Thymus (tissue), 11 donors: ENCODE measurements around the gene CELF5. TPM values are rescaled to one million over a fixed set of nuclear protein-coding genes. Genes with fewer than 3 reads are reported as not detected.

Experiments
- DNase-seq, 9 donors: peaks; one replicate each; pipeline ENCODE4 v3.0.0-alpha.2; 2013; ENCODE audit warnings: low spot score in 9 of 9, low read depth in 6 of 9, missing footprints in 1 of 9
- H3K27ac ChIP-seq, 2 donors: one replicate each; pipeline ENCODE4 v1.5.1; 2013; ENCODE audit warnings: control low read depth in 1 of 2, low read depth in 1 of 2, low read length in 1 of 2, mild to moderate bottlenecking in 1 of 2, moderate library complexity in 1 of 2
- H3K27me3 ChIP-seq, 2 donors: one replicate each; pipeline ENCODE4 v1.5.1; 2013; ENCODE audit warnings: low read length in 1 of 2; ENCODE audit not compliant: control insufficient read depth in 2 of 2, insufficient read depth in 1 of 2
- H3K36me3 ChIP-seq, 2 donors: one replicate each; pipeline ENCODE4 v1.5.1; 2013; ENCODE audit warnings: low read length in 1 of 2, mild to moderate bottlenecking in 1 of 2, moderate library complexity in 1 of 2; ENCODE audit not compliant: control insufficient read depth in 2 of 2, insufficient read depth in 2 of 2
- H3K4me1 ChIP-seq, 2 donors: one replicate each; pipeline ENCODE4 v1.5.1; 2013; ENCODE audit warnings: low read length in 2 of 2; ENCODE audit not compliant: control insufficient read depth in 2 of 2, insufficient read depth in 2 of 2
- H3K4me3 ChIP-seq, 2 donors: one replicate each; pipeline ENCODE4 v1.5.1; 2013; ENCODE audit warnings: low read length in 2 of 2, control low read depth in 1 of 2, mild to moderate bottlenecking in 1 of 2
- H3K9me3 ChIP-seq, 2 donors: one replicate each; pipeline ENCODE4 v1.5.1; 2013; ENCODE audit warnings: low read length in 1 of 2, mild to moderate bottlenecking in 1 of 2; ENCODE audit not compliant: control insufficient read depth in 2 of 2, insufficient read depth in 1 of 2
- WGBS: extraction: QIAGEN DNeasy Blood & Tissue Kit; methylation state at CpG from one replicate; pipeline ENCODE4 v1.1.7; 2013; 5-methylcytosine and 5-hydroxymethylcytosine counted together
- polyA plus RNA-seq: library from polyadenylated mRNA; stranded (reverse); fragments of 200-250 nt; gene quantifications from one replicate; pipeline ENCODE4 v1.2.3, GENCODE V29; 2013
- total RNA-seq: library from RNA; stranded (reverse); fragments of 120-200 nt; gene quantifications from one replicate; pipeline ENCODE4 v1.2.4, GENCODE V29; 2013
- donor health status: healthy.

CELF5 gene
- total and polyA plus RNA-seq, 2 donors = 0.28 to 1.4 TPM

- Histone ChIP-seq H3K27ac (no peak overlapping the region), H3K27me3 (peaks cover 0 to 22% of the 10 kb centered on the region in 2 donors), H3K4me1 (no peaks in the 10 kb centered on the region), H3K9me3 (no peaks in the 10 kb centered on the region), H3K36me3 (no peaks in the 10 kb centered on the region), H3K4me3 (no peak overlapping the region)
- DNase-seq = no peak
- WGBS = 86% methylated on average over 7 of the region's 7 CpGs
These were observed 91.2 kb downstream of the CELF5 start for GRCh38 chr19:3315676-3315973.

GRCh38 chr19:3316132-3316648 is 91.7 kb downstream of the CELF5 start:
- Histone ChIP-seq H3K4me1 (no peaks in the 10 kb centered on the region), H3K9me3 (no peaks in the 10 kb centered on the region), H3K36me3 (no peaks in the 10 kb centered on the region), H3K27me3 (peaks cover 0 to 21% of the 10 kb centered on the region in 2 donors), H3K27ac (no peak overlapping the region), H3K4me3 (no peak overlapping the region)
- DNase-seq = no peak
- 88% methylated on average over 11 of the region's 11 CpGs for WGBS

GRCh38 chr19:3316659-3317207 is 92.3 kb downstream of the CELF5 start:
- H3K27me3 ChIP-seq = peaks cover 0 to 18% of the 10 kb centered on the region in 2 donors
- H3K9me3 ChIP-seq = no peaks in the 10 kb centered on the region
- no peak overlapping the region for H3K4me3 ChIP-seq
- WGBS = 87% methylated on average over 5 of the region's 5 CpGs
- no peak overlapping the region for H3K27ac ChIP-seq
- no peaks in the 10 kb centered on the region for H3K4me1 ChIP-seq
- no peaks in the 10 kb centered on the region for H3K36me3 ChIP-seq
- no peak for DNase-seq

GRCh38 chr19:3319643-3320353 is 95.3 kb downstream of the CELF5 start:
- no peak for DNase-seq
- no peaks in the 10 kb centered on the region for H3K36me3 ChIP-seq
- 75% methylated on average over 18 of the region's 18 CpGs for WGBS
- no peaks in the 10 kb centered on the region for H3K4me1 ChIP-seq
- no peak overlapping the region for H3K4me3 ChIP-seq
- H3K27me3 ChIP-seq = peaks cover 0 to 6% of the 10 kb centered on the region in 2 donors
- H3K9me3 ChIP-seq = no peaks in the 10 kb centered on the region
- no peak overlapping the region for H3K27ac ChIP-seq

- Histone ChIP-seq H3K27me3 (peaks cover 0 to 4% of the 10 kb centered on the region in 2 donors), H3K27ac (no peak overlapping the region), H3K9me3 (no peaks in the 10 kb centered on the region), H3K36me3 (no peaks in the 10 kb centered on the region), H3K4me3 (no peak overlapping the region), H3K4me1 (no peaks in the 10 kb centered on the region)
- 68% methylated on average over 29 of the region's 29 CpGs for WGBS
- DNase-seq = no peak
These were observed 95.9 kb downstream of the CELF5 start for GRCh38 chr19:3320354-3320670.

GRCh38 chr19:3320853-3321252 is 96.4 kb downstream of the CELF5 start:
- no peaks in the 10 kb centered on the region for H3K4me1 ChIP-seq
- no peak overlapping the region for H3K27ac ChIP-seq
- WGBS = 77% methylated on average over 8 of the region's 8 CpGs
- peaks cover 0 to 4% of the 10 kb centered on the region in 2 donors for H3K27me3 ChIP-seq
- H3K36me3 ChIP-seq = no peaks in the 10 kb centered on the region
- no peak overlapping the region for H3K4me3 ChIP-seq
- no peak for DNase-seq
- no peaks in the 10 kb centered on the region for H3K9me3 ChIP-seq

GRCh38 chr19:3321696-3322095 is 97.2 kb downstream of the CELF5 start:
- no peak for DNase-seq
- Histone ChIP-seq H3K27ac (no peak overlapping the region), H3K36me3 (no peaks in the 10 kb centered on the region), H3K27me3 (peaks cover 0 to 4% of the 10 kb centered on the region in 2 donors), H3K4me3 (no peak overlapping the region), H3K4me1 (no peaks in the 10 kb centered on the region), H3K9me3 (no peaks in the 10 kb centered on the region)
- WGBS = 70% methylated on average over 6 of the region's 6 CpGs

GRCh38 chr19:3322199-3322978 is 97.9 kb downstream of the CELF5 start:
- Histone ChIP-seq H3K36me3 (no peaks in the 10 kb centered on the region), H3K4me3 (no peak overlapping the region), H3K27ac (no peak overlapping the region), H3K27me3 (peaks cover 0 to 4% of the 10 kb centered on the region in 2 donors), H3K4me1 (no peaks in the 10 kb centered on the region), H3K9me3 (no peaks in the 10 kb centered on the region)
- DNase-seq = no peak
- 84% methylated on average over 6 of the region's 6 CpGs for WGBS

- WGBS = 48% methylated on average over 2 of the region's 2 CpGs
These were observed 98.6 kb downstream of the CELF5 start for GRCh38 chr19:3323026-3323425.

More at GRCh38 chr19:3323026-3323425, 98.6 kb downstream of the CELF5 start:
- Histone ChIP-seq H3K27ac (no peak overlapping the region), H3K9me3 (no peaks in the 10 kb centered on the region), H3K27me3 (peaks cover 0 to 4% of the 10 kb centered on the region in 2 donors), H3K4me1 (no peaks in the 10 kb centered on the region), H3K4me3 (no peak overlapping the region), H3K36me3 (no peaks in the 10 kb centered on the region)
- no peak for DNase-seq
